ENCODE measurements around the gene SMPD4.
"Not testable (repeated sequence)": the region's sequence is repeated elsewhere in the genome, so short reads cannot be mapped to it uniquely, and the experiment has no call there.

The SMPD4 gene, protein sequence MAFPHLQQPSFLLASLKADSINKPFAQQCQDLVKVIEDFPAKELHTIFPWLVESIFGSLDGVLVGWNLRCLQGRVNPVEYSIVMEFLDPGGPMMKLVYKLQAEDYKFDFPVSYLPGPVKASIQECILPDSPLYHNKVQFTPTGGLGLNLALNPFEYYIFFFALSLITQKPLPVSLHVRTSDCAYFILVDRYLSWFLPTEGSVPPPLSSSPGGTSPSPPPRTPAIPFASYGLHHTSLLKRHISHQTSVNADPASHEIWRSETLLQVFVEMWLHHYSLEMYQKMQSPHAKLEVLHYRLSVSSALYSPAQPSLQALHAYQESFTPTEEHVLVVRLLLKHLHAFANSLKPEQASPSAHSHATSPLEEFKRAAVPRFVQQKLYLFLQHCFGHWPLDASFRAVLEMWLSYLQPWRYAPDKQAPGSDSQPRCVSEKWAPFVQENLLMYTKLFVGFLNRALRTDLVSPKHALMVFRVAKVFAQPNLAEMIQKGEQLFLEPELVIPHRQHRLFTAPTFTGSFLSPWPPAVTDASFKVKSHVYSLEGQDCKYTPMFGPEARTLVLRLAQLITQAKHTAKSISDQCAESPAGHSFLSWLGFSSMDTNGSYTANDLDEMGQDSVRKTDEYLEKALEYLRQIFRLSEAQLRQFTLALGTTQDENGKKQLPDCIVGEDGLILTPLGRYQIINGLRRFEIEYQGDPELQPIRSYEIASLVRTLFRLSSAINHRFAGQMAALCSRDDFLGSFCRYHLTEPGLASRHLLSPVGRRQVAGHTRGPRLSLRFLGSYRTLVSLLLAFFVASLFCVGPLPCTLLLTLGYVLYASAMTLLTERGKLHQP

GRCh38 chr2:130181325-130181879 is at the start of gene SMPD4:
TSS of gene SMPD4 (minus strand) at chr2:130181602. CDS start at chr2:130176592, 5,010 bp downstream.
- DNase-seq = peak; percentile 96

GRCh38 chr2:130230907-130231306 is 49.5 kb upstream of the SMPD4 start:
- not testable (repeated sequence) for DNase-seq

DNA sequence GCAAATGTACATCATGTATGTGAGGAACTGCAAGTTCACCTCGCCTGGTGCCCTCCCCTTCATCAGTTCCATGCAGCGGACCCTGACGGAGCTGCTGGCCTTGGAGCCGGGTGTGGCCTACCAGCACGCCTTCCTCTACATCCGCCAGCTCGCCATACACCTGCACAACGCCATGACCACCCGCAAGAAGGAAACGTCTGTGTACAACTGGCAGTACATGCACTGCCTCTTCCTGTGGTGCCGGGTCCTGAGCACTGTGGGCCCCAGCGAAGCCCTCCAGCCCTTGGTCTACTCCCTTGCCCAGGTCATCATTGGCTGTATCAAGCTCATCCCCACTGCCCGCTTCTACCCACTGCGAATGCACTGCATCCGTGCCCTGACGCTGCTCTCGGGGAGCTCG is 49.0 kb upstream of the SMPD4 start:
- not testable (repeated sequence) for DNase-seq

DNA sequence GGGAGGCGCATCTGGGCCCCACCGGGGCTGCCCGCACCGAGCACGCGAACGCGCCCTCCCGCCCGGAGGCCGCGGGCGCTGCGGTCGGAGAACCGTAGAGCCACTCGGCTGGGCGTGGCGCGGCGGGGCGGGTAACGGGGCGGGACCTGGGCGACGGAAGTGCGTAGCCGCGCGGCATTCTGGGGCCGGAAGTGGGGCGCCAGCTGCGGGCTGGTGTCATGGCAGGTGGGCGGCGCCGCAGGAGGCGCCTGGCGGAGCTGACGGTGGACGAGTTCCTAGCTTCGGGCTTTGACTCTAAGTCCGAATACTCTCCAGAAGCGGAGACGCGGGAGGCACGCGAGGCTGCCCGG is 47.7 kb upstream of the SMPD4 start:
- peak; percentile 51 for DNase-seq

GRCh38 chr2:130228467-130229160 is 47.2 kb upstream of the SMPD4 start:
- DNase-seq = not testable (repeated sequence)

DNA sequence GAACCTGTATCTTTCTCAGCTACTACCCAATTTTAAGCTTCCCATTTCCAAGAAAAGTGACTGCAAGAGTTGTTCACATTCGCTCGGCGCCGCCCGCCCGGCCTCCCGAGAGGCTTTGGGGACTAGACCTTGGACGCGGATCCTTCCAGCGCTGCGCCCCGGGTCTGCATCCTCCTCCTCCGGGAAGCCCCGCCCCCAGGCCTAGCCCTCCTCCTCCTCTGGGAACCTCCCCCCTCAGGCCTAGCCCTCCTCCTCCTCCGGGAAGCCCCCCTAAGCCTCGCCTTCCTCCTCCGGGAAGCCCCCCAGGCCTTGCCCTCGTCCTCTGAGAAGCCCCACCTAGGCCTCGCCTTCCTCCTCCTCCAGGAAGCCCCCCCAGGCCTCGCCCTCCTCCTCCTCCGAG is 46.6 kb upstream of the SMPD4 start:
- not testable (repeated sequence) for DNase-seq

DNA sequence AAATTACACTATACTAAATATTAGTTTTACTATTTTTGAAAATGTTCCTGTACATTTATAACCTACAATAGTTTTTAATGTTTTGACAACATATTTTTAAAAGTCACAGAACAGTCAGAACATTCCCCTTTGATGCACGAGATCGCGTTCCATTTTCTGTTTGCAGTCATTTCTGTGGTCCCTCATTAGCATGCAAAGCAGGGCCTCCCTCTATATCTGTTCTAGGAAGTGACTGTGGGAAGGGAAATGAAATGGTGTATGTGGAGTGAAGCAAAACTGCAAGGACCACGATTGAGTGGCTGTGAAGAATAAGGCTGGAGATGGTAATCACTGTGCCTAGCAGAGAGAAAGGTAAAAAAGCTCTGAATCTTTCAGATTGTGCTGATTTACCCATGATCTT is 41.1 kb upstream of the SMPD4 start:
- not testable (repeated sequence) for DNase-seq

DNA sequence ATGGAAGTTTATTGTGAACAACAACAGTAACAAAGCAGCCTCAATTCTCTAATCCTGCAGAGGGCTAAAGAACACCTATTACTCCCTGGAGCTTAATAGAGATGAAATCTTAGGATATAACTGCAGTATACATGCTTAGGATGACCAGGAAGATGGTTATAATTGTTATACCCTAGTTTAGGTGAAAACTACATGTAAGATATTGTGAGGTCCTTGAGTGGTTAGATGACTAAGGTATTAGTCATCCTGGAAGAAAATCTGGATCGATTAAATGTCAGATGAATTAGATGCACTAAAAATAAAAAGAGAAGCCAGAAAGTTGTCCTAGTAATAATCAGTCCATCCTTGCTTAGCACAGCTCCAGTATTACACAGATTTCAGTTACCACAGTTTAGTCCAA is 39.1 kb upstream of the SMPD4 start:
- DNase-seq = not testable (repeated sequence)

DNA sequence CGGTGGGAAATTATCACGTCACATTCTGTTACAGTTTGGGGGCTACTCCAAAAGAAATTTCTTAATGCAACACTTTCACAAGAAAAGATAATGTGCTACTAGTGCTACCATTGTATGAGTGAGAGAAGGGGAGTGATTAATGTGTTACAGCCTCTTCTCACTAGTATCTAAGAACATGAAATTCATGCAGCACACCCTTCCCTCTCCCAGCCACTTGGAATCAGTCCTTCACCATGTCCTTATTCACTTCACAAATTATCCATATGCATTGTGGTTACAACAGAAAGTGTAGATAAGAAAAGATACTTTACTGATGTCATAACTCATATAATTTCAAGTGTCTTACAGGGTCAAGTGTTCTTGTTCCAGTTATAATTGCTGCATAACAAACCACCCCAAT is 37.7 kb upstream of the SMPD4 start:
- not testable (repeated sequence) for DNase-seq

- DNase-seq = not testable (repeated sequence)
Measured at GRCh38 chr2:130207051-130207450, 25.6 kb upstream of the SMPD4 start.

- DNase-seq = not testable (repeated sequence)
Measured at GRCh38 chr2:130203150-130203549, 21.7 kb upstream of the SMPD4 start.

DNA sequence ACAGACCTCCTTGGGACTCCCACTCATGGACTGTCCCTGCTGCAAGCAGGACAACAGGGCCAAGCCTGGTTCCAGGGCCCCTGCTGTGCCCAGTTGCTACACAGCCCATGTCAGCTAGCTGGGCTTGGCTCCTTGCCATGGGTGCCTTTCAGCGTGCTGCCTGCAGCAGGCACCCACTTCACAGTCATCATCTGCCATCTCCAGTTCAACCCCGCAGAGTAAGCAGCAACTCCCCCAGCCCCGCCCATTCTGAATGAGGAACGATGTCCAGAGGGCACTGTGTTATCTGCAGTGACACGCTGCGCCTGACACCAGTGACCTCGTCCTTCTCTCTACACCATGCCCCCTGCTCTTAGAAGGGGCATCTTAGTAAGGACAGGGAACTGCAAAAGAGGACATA is 21.1 kb upstream of the SMPD4 start:
- not testable (repeated sequence) for DNase-seq

DNA sequence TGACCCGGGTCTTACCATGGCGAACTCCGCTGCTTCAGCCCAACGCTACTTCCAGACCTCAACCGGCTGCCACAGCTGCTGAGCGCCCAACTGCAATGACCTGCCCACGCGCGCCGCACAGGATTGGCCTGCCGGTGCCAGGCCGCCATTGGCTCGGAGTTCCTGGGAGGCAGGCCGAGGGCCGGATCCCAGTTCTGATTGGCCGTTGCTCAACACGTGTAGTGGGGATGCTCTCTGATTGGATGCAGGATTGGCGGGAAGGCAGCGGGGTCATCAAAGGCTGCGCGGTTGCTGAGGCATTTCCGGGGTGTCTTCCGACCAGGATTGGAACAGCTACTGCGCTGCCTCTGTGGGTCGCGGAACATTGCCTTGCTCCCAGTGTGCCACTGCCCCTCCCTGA is 16.9 kb upstream of the SMPD4 start, which contains the start of gene TUBA3E:
Gene TUBA3E (minus strand): TSS at position 97 of the 400 bp plus-strand sequence. CDS start 79 bp downstream, at position 18.
- DNase-seq = no peak

DNA sequence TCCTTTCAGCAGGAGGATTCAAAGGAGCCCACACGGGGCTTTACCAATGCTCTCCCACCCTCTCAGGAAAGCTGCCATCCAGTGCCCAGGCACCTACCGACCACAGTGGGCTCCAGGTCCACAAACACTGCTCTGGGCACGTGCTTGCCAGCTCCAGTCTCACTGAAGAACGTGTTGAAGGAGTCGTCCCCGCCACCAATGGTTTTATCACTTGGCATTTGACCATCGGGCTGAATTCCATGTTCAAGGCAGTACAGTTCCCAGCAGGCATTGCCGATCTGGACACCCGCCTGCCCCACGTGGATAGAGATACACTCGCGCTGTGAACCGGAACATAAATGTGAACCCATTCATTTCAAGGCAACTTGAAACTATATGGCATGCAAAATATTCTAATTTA is 14.7 kb upstream of the SMPD4 start:
- DNase-seq = not testable (repeated sequence)

DNA sequence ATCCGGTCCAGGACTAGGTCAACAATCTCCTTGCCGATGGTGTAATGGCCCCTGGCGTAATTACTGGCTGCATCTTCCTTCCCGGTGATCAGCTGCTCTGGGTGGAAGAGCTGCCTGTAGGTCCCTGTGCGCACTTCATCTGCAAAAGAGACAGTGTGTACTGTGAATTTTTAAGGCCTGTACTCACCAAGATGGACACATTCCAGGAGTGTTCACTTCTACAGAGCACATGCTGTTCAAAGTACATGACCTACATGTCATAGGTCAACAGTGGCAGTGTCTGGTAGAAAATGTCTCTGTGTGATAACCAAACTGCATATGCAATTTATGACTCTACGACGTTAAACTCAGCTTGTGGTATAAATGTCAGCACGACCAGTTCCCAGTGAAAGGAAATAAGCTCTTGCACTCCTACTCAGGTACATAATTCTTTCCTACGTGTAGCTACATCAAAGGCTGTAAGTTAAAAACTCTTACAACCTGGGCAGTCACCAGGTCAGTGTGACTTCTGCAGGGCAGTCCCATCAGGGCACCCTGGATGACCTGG is 13.8 kb upstream of the SMPD4 start:
- DNase-seq = not testable (repeated sequence)

GRCh38 chr2:130193824-130194223 is 12.4 kb upstream of the SMPD4 start:
- DNase-seq = not testable (repeated sequence)

DNA sequence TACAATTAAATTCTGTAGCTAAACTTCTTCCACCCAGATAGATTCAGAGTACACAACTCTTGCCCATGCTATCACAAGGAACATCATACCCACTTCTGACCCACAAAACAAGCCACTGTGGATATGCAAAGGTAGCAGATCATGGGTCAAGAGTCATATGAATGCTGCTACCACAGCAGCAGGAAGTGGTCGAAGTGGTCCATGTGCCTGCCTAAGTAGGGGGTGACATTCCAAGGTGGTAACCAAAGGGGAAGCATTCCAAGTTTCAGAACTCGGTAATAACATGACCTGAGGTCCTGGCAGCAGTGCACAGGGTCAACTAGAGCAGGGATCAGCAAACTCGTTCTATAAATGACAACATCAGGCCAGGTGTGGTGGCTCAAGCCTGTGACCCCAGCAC is 11.0 kb upstream of the SMPD4 start:
- DNase-seq = not testable (repeated sequence)

- DNase-seq = not testable (repeated sequence)
Measured at GRCh38 chr2:130191319-130191718, 9.9 kb upstream of the SMPD4 start.

DNA sequence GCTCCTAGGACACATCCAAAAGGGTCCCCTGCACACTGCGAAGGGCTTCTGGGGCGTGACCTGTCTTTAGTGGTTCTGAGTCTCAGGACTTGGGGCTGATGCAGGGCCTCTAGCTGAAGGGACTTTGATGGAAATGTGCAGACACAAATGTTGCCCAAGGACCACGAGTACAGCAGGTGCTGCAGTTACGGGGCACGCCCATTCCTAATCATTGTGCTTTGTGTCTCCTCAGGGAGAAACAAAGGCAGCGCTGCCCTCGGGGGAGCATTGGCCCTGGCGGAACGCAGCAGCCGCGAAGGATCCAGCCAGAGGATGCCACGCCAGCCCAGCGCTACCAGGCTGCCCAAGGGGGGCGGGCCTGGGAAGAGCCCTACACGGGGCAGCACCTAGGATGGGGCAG is 8.8 kb upstream of the SMPD4 start:
- no peak for DNase-seq

GRCh38 chr2:130188958-130189357 is 7.6 kb upstream of the SMPD4 start:
- not testable (repeated sequence) for DNase-seq

- DNase-seq = not testable (repeated sequence)
Measured at GRCh38 chr2:130187859-130188792, 6.7 kb upstream of the SMPD4 start.

Measured in fibroblast of skin of right biceps (primary cell).